IPS DF 4.7 (cell line): ENCODE measurements around the gene SF3B2.

Experiments
- DNase-seq: peaks from one replicate; pipeline ENCODE4 v3.0.0-alpha.2; 2013; ENCODE audit warnings: low spot score; ENCODE audit errors: extremely low read depth

Gene SF3B2

GRCh38 chr11:66047541-66048365 is 4.4 kb upstream of the SF3B2 start:
- DNase-seq, result no peak

- no peak for DNase-seq
These were observed 3.4 kb upstream of the SF3B2 start, which contains the start of gene GAL3ST3 for GRCh38 chr11:66048547-66049323. Gene GAL3ST3 (minus strand): TSS chr11:66049161. CDS start chr11:66045415, 3,746 bp downstream.

- no peak for DNase-seq
These were observed 1.5 kb upstream of the SF3B2 start for GRCh38 chr11:66050581-66051231.

- no peak for DNase-seq
These were observed 796 bp upstream of the SF3B2 start for GRCh38 chr11:66051371-66051765.

- DNase-seq, result no peak
These were observed 459 bp downstream of the SF3B2 start for GRCh38 chr11:66052664-66052982.

GRCh38 chr11:66055021-66055420 is 2.9 kb downstream of the SF3B2 start:
- DNase-seq, result no peak

- no peak for DNase-seq
These were observed 4.3 kb downstream of the SF3B2 start for GRCh38 chr11:66056501-66056900.

GRCh38 chr11:66059966-66060680 is 8.0 kb downstream of the SF3B2 start:
- DNase-seq, result no peak

GRCh38 chr11:66061268-66061667 is 9.1 kb downstream of the SF3B2 start:
- no peak for DNase-seq

- DNase-seq, result no peak
These were observed 10.2 kb downstream of the SF3B2 start for GRCh38 chr11:66062408-66062807.

GRCh38 chr11:66063900-66064299 is 11.7 kb downstream of the SF3B2 start:
- no peak for DNase-seq

GRCh38 chr11:66064571-66064970 is 12.4 kb downstream of the SF3B2 start:
- DNase-seq, result no peak

GRCh38 chr11:66066751-66067150 is 14.6 kb downstream of the SF3B2 start:
- no peak for DNase-seq

GRCh38 chr11:66067640-66068039 is 15.5 kb downstream of the SF3B2 start:
- DNase-seq, result no peak

- no peak for DNase-seq
These were observed 16.1 kb downstream of the SF3B2 start for GRCh38 chr11:66068154-66068821.

GRCh38 chr11:66068923-66069714 is 17.0 kb downstream of the SF3B2 start:
- no peak for DNase-seq

GRCh38 chr11:66069715-66070603 is 17.8 kb downstream of the SF3B2 start, which contains the start of gene PACS1:
Gene PACS1 (plus strand): TSS chr11:66070272. CDS start chr11:66070487, 215 bp downstream.
- DNase-seq, result no peak

GRCh38 chr11:66070604-66071380 is 18.6 kb downstream of the SF3B2 start:
- DNase-seq, result no peak
